ENCODE measurements around the gene MRPL27. TPM values are rescaled to one million over a fixed set of nuclear protein-coding genes. Genes with fewer than 3 reads are reported as not detected.

MRPL27 gene
- total RNA-seq, 6 experiments from 2014 or later, result 34.3 to 69.4 (median 38.6) TPM

- DNase-seq (peak in 2 of 3 donors; percentile 60 to 70), ATAC-seq (peak; percentile 18 to 48 (median 30))
- intact Hi-C loops (cut with DNase I), result no loop called here
- Histone ChIP-seq H3K9me3 (no peaks in the 10 kb centered on the region), H3K36me3 (no peaks in the 10 kb centered on the region), H3K27ac (peak overlapping the region in 1 of 3 donors; percentile 32), H3K4me3 (peak overlapping the region; percentile 61 to 81 (median 62)), H3K4me1 (peaks cover 0 to 10% (median 3%) of the 10 kb centered on the region in 4 donors), H3K27me3 (no peaks in the 10 kb centered on the region)
- 3% methylated on average over 15 of the region's 57 CpGs for WGBS (ENCODE audit: insufficient coverage, low coverage, low lambda C conversion rate, missing lambda C conversion rate)
- TF ChIP-seq, protein P1, sequence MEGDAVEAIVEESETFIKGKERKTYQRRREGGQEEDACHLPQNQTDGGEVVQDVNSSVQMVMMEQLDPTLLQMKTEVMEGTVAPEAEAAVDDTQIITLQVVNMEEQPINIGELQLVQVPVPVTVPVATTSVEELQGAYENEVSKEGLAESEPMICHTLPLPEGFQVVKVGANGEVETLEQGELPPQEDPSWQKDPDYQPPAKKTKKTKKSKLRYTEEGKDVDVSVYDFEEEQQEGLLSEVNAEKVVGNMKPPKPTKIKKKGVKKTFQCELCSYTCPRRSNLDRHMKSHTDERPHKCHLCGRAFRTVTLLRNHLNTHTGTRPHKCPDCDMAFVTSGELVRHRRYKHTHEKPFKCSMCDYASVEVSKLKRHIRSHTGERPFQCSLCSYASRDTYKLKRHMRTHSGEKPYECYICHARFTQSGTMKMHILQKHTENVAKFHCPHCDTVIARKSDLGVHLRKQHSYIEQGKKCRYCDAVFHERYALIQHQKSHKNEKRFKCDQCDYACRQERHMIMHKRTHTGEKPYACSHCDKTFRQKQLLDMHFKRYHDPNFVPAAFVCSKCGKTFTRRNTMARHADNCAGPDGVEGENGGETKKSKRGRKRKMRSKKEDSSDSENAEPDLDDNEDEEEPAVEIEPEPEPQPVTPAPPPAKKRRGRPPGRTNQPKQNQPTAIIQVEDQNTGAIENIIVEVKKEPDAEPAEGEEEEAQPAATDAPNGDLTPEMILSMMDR (IDR thresholded peaks at IDR 0.05), result no peak
- no peak for TF ChIP-seq POLR2A (IDR thresholded peaks at IDR 0.05)
Measured at GRCh38 chr17:50346313-50347116, 26.5 kb downstream of the MRPL27 start.

GRCh38 chr17:50345432-50346312, 27.3 kb downstream of the MRPL27 start, which contains the start of gene XYLT2:
TSS of gene XYLT2 (plus strand) at chr17:50346126. CDS start at chr17:50346141, 15 bp downstream.
- Histone ChIP-seq H3K4me3 (peak within 1 kb of the TSS; percentile 61 to 81 (median 62)), H3K4me1 (peaks cover 0 to 10% (median 3%) of the 10 kb centered on the region in 4 donors), H3K36me3 (no peaks in the 10 kb centered on the region), H3K9me3 (no peaks in the 10 kb centered on the region), H3K27ac (peak within 1 kb of the TSS in 1 of 3 donors; percentile 32), H3K27me3 (no peaks in the 10 kb centered on the region)
- intact Hi-C loops (cut with DNase I), result no loop called here
- peak; percentile 92 for DNase-seq
- peak; percentile 93 to 99 (median 94) for ATAC-seq
- TF ChIP-seq, protein P1 (IDR thresholded peaks at IDR 0.05), result no peak
- TF ChIP-seq POLR2A (IDR thresholded peaks at IDR 0.05), result peak; percentile 46
- 14% methylated on average over 1 of the region's 87 CpGs for WGBS (ENCODE audit: insufficient coverage, low coverage, low lambda C conversion rate, missing lambda C conversion rate)

- H3K4me3 ChIP-seq, result no peak overlapping the region
- intact Hi-C loops (cut with DNase I), result no loop called here
- peak in 2 of 4 donors; percentile 1 to 13 for ATAC-seq
- TF ChIP-seq, protein P1 (IDR thresholded peaks at IDR 0.05), result no peak
- TF ChIP-seq POLR2A (IDR thresholded peaks at IDR 0.05), result no peak
- 62% methylated on average over 11 of the region's 13 CpGs for WGBS (ENCODE audit: insufficient coverage, low coverage, low lambda C conversion rate, missing lambda C conversion rate)
- H3K27ac ChIP-seq, result no peak overlapping the region
- no peaks in the 10 kb centered on the region for H3K36me3 ChIP-seq
- H3K27me3 ChIP-seq, result no peaks in the 10 kb centered on the region
- H3K9me3 ChIP-seq, result no peaks in the 10 kb centered on the region
- DNase-seq, result peak in 1 of 3 donors; percentile 39
- peaks cover 0 to 10% (median 3%) of the 10 kb centered on the region in 4 donors for H3K4me1 ChIP-seq
Measured at GRCh38 chr17:50344731-50345365, 28.1 kb downstream of the MRPL27 start.

- H3K27me3 ChIP-seq, result no peaks in the 10 kb centered on the region
- no peaks in the 10 kb centered on the region for H3K9me3 ChIP-seq
- intact Hi-C loops (cut with DNase I), result no loop called here
- H3K4me1 ChIP-seq, result no peaks in the 10 kb centered on the region
- TF ChIP-seq, protein P1 (IDR thresholded peaks at IDR 0.05), result no peak
- TF ChIP-seq POLR2A (IDR thresholded peaks at IDR 0.05), result no peak
- no peak overlapping the region for H3K27ac ChIP-seq
- ATAC-seq (no peak), DNase-seq (no peak)
- H3K4me3 ChIP-seq, result no peak overlapping the region
- no peaks in the 10 kb centered on the region for H3K36me3 ChIP-seq
Measured at GRCh38 chr17:50339381-50339780, 33.6 kb downstream of the MRPL27 start.
